Suprapubic skin (tissue), 4 donors: Measurements from ENCODE around the gene GAK.

Experiments used
- POLR2A ChIP-seq, 2 donors: fragments of 450-650 bp; IDR thresholded peaks; one replicate each; pipeline ENCODE4 v1.6.1; 2017; ENCODE audit warnings: antibody characterized with exemption in 2 of 2, mild to moderate bottlenecking in 2 of 2, moderate library complexity in 2 of 2
- POLR2AphosphoS5 ChIP-seq, 3 donors: sonication (generic); formaldehyde crosslinking; IDR thresholded peaks; one replicate each; pipeline ENCODE4 v1.6.1; 2017; ENCODE audit warnings: antibody characterized with exemption in 3 of 3

DNA sequence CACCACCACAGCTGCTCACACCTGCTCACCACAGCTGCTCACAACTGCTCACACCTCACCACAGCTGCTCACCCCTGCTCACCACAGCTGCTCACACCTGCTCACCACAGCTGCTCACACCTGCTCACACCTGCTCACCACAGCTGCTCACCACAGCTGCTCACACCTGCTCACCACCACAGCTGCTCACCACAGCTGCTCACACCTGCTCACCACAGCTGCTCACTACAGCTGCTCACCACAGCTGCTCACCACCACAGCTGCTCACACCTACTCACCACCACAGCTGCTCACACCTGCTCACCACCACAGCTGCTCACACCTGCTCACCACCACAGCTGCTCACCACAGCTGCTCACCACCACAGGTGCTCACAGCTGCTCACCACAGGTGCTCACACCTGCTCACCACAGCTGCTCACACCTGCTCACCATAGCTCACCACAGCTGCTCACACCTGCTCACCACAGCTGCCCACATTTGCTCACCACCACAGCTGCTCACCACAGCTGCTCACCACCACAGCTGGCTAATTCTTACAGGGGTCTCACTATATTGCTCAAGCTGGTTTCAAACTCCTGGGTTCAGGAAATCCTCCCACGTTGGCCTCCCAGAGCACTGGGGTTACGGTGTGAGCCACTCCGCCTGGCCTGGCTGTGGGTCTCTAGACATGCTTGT is 75.8 kb downstream of the GAK start:
- TF ChIP-seq POLR2AphosphoS5 (IDR thresholded peaks at IDR 0.05): no peak
- TF ChIP-seq POLR2A (IDR thresholded peaks at IDR 0.05): no peak
